ENCODE data around the gene MOB3B. TPM values are rescaled to one million over a fixed set of nuclear protein-coding genes. Genes with fewer than 3 reads are reported as not detected.

MOB3B gene
- total RNA-seq, 1 donor from 2014 or later = 11.0 TPM

- H3K27ac ChIP-seq = no peak overlapping the region
- H3K9me3 ChIP-seq = no peaks in the 10 kb centered on the region
- peak in 1 of 2 donors; percentile 23 for TF ChIP-seq POLR2AphosphoS5 (IDR thresholded peaks at IDR 0.05; ENCODE audit: insufficient read depth in 1 of 2, low read depth in 1 of 2)
- TF ChIP-seq, protein P1, sequence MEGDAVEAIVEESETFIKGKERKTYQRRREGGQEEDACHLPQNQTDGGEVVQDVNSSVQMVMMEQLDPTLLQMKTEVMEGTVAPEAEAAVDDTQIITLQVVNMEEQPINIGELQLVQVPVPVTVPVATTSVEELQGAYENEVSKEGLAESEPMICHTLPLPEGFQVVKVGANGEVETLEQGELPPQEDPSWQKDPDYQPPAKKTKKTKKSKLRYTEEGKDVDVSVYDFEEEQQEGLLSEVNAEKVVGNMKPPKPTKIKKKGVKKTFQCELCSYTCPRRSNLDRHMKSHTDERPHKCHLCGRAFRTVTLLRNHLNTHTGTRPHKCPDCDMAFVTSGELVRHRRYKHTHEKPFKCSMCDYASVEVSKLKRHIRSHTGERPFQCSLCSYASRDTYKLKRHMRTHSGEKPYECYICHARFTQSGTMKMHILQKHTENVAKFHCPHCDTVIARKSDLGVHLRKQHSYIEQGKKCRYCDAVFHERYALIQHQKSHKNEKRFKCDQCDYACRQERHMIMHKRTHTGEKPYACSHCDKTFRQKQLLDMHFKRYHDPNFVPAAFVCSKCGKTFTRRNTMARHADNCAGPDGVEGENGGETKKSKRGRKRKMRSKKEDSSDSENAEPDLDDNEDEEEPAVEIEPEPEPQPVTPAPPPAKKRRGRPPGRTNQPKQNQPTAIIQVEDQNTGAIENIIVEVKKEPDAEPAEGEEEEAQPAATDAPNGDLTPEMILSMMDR (IDR thresholded peaks at IDR 0.05) = no peak
- no peaks in the 10 kb centered on the region for H3K27me3 ChIP-seq
- intact Hi-C loops (cut with DNase I) = no loop called here
- no peak overlapping the region for H3K4me3 ChIP-seq
- no peaks in the 10 kb centered on the region for H3K36me3 ChIP-seq
- peaks cover 57% of the 10 kb centered on the region for H3K4me1 ChIP-seq
- DNase-seq (ENCODE audit: extremely low spot score in 2 of 2) = no peak
Observed at GRCh38 chr9:27427272-27427643, 102.4 kb downstream of the MOB3B start.

- Histone ChIP-seq H3K36me3 (no peaks in the 10 kb centered on the region), H3K27ac (no peak overlapping the region), H3K4me1 (peaks cover 51% of the 10 kb centered on the region), H3K9me3 (no peaks in the 10 kb centered on the region), H3K27me3 (no peaks in the 10 kb centered on the region), H3K4me3 (no peak overlapping the region)
- intact Hi-C loops (cut with DNase I) = no loop called here
- no peak for DNase-seq (ENCODE audit: extremely low spot score in 2 of 2)
- TF ChIP-seq POLR2A (IDR thresholded peaks at IDR 0.05) = no peak
- TF ChIP-seq, protein P1 (IDR thresholded peaks at IDR 0.05) = no peak
- TF ChIP-seq POLR2AphosphoS5 (IDR thresholded peaks at IDR 0.05; ENCODE audit: insufficient read depth in 1 of 2, low read depth in 1 of 2) = no peak
Observed at GRCh38 chr9:27426511-27427271, 102.9 kb downstream of the MOB3B start.

GRCh38 chr9:27425827-27426510 lies 103.6 kb downstream of the MOB3B start:
- Histone ChIP-seq H3K4me1 (peaks cover 45% of the 10 kb centered on the region), H3K36me3 (no peaks in the 10 kb centered on the region), H3K27me3 (no peaks in the 10 kb centered on the region), H3K4me3 (no peak overlapping the region), H3K27ac (no peak overlapping the region), H3K9me3 (no peaks in the 10 kb centered on the region)
- no peak for DNase-seq (ENCODE audit: extremely low spot score in 2 of 2)
- intact Hi-C loops (cut with DNase I) = no loop called here
- TF ChIP-seq POLR2AphosphoS5 (IDR thresholded peaks at IDR 0.05; ENCODE audit: insufficient read depth in 1 of 2, low read depth in 1 of 2) (no peak), POLR2A (IDR thresholded peaks at IDR 0.05) (no peak)
- TF ChIP-seq, protein P1 (IDR thresholded peaks at IDR 0.05) = no peak

DNA sequence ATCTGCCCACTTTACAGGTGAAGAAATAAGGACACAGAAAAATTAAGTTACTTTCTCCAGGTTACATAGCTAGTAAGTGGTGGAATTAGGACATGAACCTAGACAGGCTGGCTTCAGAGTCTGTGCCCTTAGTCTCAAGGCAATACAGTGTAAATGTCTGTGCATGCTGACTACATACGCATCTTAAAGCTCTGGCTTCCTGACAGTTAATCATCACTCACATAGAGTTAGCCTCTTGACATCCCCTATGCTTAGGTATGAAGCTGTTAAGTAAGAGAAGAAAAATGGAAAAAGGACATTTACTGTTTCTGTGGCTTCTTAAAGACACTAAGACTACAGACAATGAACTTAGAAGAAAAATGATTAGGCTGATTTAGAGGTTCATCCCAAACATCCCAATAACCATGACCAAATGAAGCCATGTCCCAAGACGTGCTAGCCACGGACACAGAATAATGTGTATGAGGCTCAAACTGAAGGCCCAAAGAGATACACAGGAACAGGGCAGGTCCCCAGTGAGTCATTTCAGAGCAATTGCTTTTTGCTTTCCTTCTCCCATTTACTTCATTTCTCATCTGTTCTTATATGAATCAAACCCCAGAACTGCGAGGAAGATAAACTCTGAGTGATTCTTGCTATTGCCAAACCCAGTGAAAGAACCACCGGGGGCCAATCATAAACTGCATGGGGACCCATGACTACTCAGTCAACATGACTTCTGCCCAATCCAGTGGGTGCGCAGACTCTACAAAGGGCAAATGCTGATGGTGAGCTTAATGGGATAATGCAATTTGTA lies 105.5 kb downstream of the MOB3B start:
- Histone ChIP-seq H3K27ac (no peak overlapping the region), H3K4me1 (peaks cover 26% of the 10 kb centered on the region), H3K27me3 (no peaks in the 10 kb centered on the region), H3K9me3 (no peaks in the 10 kb centered on the region), H3K4me3 (no peak overlapping the region), H3K36me3 (no peaks in the 10 kb centered on the region)
- DNase-seq (ENCODE audit: extremely low spot score in 2 of 2) = no peak
- intact Hi-C loops (cut with DNase I) = no loop called here
- TF ChIP-seq, protein P1 (IDR thresholded peaks at IDR 0.05) = no peak
- TF ChIP-seq POLR2AphosphoS5 (IDR thresholded peaks at IDR 0.05; ENCODE audit: insufficient read depth in 1 of 2, low read depth in 1 of 2) = no peak
- no peak for TF ChIP-seq POLR2A (IDR thresholded peaks at IDR 0.05)

All from vagina (tissue), 2 donors.